Measurements from ENCODE around the gene SEMA3G. TPM values are rescaled to one million over a fixed set of nuclear protein-coding genes. Genes with fewer than 3 reads are reported as not detected.

Gene SEMA3G
- total RNA-seq, 2 donors from 2014 or later: 0.08 to 0.82 TPM

- ATAC-seq (replicated peaks): no peak
- Mint-ChIP-seq H3K4me1 (peaks cover 8% of the 10 kb centered on the region), H3K36me3 (ENCODE audit: low read depth) (no peaks in the 10 kb centered on the region), H3K4me3 (no peak overlapping the region), H3K9me3 (no peaks in the 10 kb centered on the region), H3K27me3 (no peaks in the 10 kb centered on the region), H3K27ac (peak overlapping the region; percentile 69)
Measured at GRCh38 chr3:52432691-52433141, 12.2 kb downstream of the SEMA3G start.

GRCh38 chr3:52432225-52432624 lies 12.7 kb downstream of the SEMA3G start:
- no peaks in the 10 kb centered on the region for H3K9me3 Mint-ChIP-seq
- H3K27me3 Mint-ChIP-seq: no peaks in the 10 kb centered on the region
- H3K36me3 Mint-ChIP-seq (ENCODE audit: low read depth): no peaks in the 10 kb centered on the region
- no peak overlapping the region for H3K4me3 Mint-ChIP-seq
- peaks cover 8% of the 10 kb centered on the region for H3K4me1 Mint-ChIP-seq
- peak; percentile 37 for ATAC-seq (replicated peaks)
- peak overlapping the region; percentile 69 for H3K27ac Mint-ChIP-seq

GRCh38 chr3:52431459-52432223 lies 13.3 kb downstream of the SEMA3G start:
- Mint-ChIP-seq H3K36me3 (ENCODE audit: low read depth) (no peaks in the 10 kb centered on the region), H3K4me3 (no peak overlapping the region), H3K4me1 (peaks cover 8% of the 10 kb centered on the region), H3K27me3 (no peaks in the 10 kb centered on the region), H3K9me3 (no peaks in the 10 kb centered on the region), H3K27ac (peak overlapping the region; percentile 69)
- no peak for ATAC-seq (replicated peaks)

- peaks cover 8% of the 10 kb centered on the region for H3K4me1 Mint-ChIP-seq
- no peak for ATAC-seq (replicated peaks)
- no peaks in the 10 kb centered on the region for H3K36me3 Mint-ChIP-seq (ENCODE audit: low read depth)
- no peak overlapping the region for H3K27ac Mint-ChIP-seq
- H3K27me3 Mint-ChIP-seq: no peaks in the 10 kb centered on the region
- H3K9me3 Mint-ChIP-seq: no peaks in the 10 kb centered on the region
- H3K4me3 Mint-ChIP-seq: no peak overlapping the region
Measured at GRCh38 chr3:52430416-52430810, 14.5 kb downstream of the SEMA3G start.

- no peaks in the 10 kb centered on the region for H3K27me3 Mint-ChIP-seq
- no peaks in the 10 kb centered on the region for H3K36me3 Mint-ChIP-seq (ENCODE audit: low read depth)
- no peaks in the 10 kb centered on the region for H3K9me3 Mint-ChIP-seq
- no peak overlapping the region for H3K27ac Mint-ChIP-seq
- H3K4me1 Mint-ChIP-seq: peaks cover 8% of the 10 kb centered on the region
- no peak for ATAC-seq (replicated peaks)
- H3K4me3 Mint-ChIP-seq: no peak overlapping the region
Measured at GRCh38 chr3:52429779-52430415, 15.0 kb downstream of the SEMA3G start.

- no peaks in the 10 kb centered on the region for H3K36me3 Mint-ChIP-seq (ENCODE audit: low read depth)
- H3K4me3 Mint-ChIP-seq: no peak overlapping the region
- no peak for ATAC-seq (replicated peaks)
- no peaks in the 10 kb centered on the region for H3K9me3 Mint-ChIP-seq
- no peaks in the 10 kb centered on the region for H3K27me3 Mint-ChIP-seq
- no peak overlapping the region for H3K27ac Mint-ChIP-seq
- peaks cover 8% of the 10 kb centered on the region for H3K4me1 Mint-ChIP-seq
Measured at GRCh38 chr3:52429031-52429430, 15.9 kb downstream of the SEMA3G start.

GRCh38 chr3:52428151-52429005 lies 16.5 kb downstream of the SEMA3G start:
- Mint-ChIP-seq H3K4me3 (no peak overlapping the region), H3K4me1 (peaks cover 8% of the 10 kb centered on the region), H3K27ac (no peak overlapping the region), H3K27me3 (no peaks in the 10 kb centered on the region), H3K36me3 (ENCODE audit: low read depth) (no peaks in the 10 kb centered on the region), H3K9me3 (no peaks in the 10 kb centered on the region)
- ATAC-seq (replicated peaks): peak; percentile 75

- ATAC-seq (replicated peaks): no peak
Measured at GRCh38 chr3:52423173-52423572, 21.7 kb downstream of the SEMA3G start.

GRCh38 chr3:52422669-52423068 lies 22.2 kb downstream of the SEMA3G start:
- Mint-ChIP-seq H3K9me3 (no peaks in the 10 kb centered on the region), H3K27me3 (no peaks in the 10 kb centered on the region), H3K4me1 (peaks cover 3% of the 10 kb centered on the region), H3K4me3 (no peak overlapping the region), H3K27ac (no peak overlapping the region), H3K36me3 (ENCODE audit: low read depth) (no peaks in the 10 kb centered on the region)
- ATAC-seq (replicated peaks): no peak

More at GRCh38 chr3:52423173-52423572, 21.7 kb downstream of the SEMA3G start:
- H3K27ac Mint-ChIP-seq: no peak overlapping the region
- no peaks in the 10 kb centered on the region for H3K27me3 Mint-ChIP-seq
- H3K4me3 Mint-ChIP-seq: no peak overlapping the region
- no peaks in the 10 kb centered on the region for H3K4me1 Mint-ChIP-seq
- no peaks in the 10 kb centered on the region for H3K9me3 Mint-ChIP-seq
- H3K36me3 Mint-ChIP-seq (ENCODE audit: low read depth): no peaks in the 10 kb centered on the region

- Mint-ChIP-seq H3K9me3 (no peaks in the 10 kb centered on the region), H3K27me3 (no peaks in the 10 kb centered on the region), H3K4me1 (peaks cover 4% of the 10 kb centered on the region), H3K36me3 (ENCODE audit: low read depth) (peaks cover 11% of the 10 kb centered on the region), H3K27ac (no peak overlapping the region), H3K4me3 (no peak overlapping the region)
- no peak for ATAC-seq (replicated peaks)
Measured at GRCh38 chr3:52420388-52420787, 24.5 kb downstream of the SEMA3G start.

- no peak overlapping the region for H3K4me3 Mint-ChIP-seq
- peaks cover 18% of the 10 kb centered on the region for H3K4me1 Mint-ChIP-seq
- no peaks in the 10 kb centered on the region for H3K27me3 Mint-ChIP-seq
- ATAC-seq (replicated peaks): no peak
- H3K36me3 Mint-ChIP-seq (ENCODE audit: low read depth): peaks cover 22% of the 10 kb centered on the region
- H3K27ac Mint-ChIP-seq: peak overlapping the region; percentile 38
- H3K9me3 Mint-ChIP-seq: no peaks in the 10 kb centered on the region
Measured at GRCh38 chr3:52415800-52416199, 29.1 kb downstream of the SEMA3G start.

- peaks cover 53% of the 10 kb centered on the region for H3K36me3 Mint-ChIP-seq (ENCODE audit: low read depth)
- peak overlapping the region; percentile 68 for H3K27ac Mint-ChIP-seq
- H3K4me3 Mint-ChIP-seq: peak overlapping the region; percentile 95
- no peak for ATAC-seq (replicated peaks)
- H3K4me1 Mint-ChIP-seq: peaks cover 21% of the 10 kb centered on the region
- H3K27me3 Mint-ChIP-seq: no peaks in the 10 kb centered on the region
- H3K9me3 Mint-ChIP-seq: no peaks in the 10 kb centered on the region
Measured at GRCh38 chr3:52408466-52408865, 36.4 kb downstream of the SEMA3G start.

- peaks cover 16% of the 10 kb centered on the region for H3K4me1 Mint-ChIP-seq
- no peaks in the 10 kb centered on the region for H3K9me3 Mint-ChIP-seq
- H3K27me3 Mint-ChIP-seq: no peaks in the 10 kb centered on the region
- peak overlapping the region; percentile 68 for H3K27ac Mint-ChIP-seq
- peak overlapping the region; percentile 95 for H3K4me3 Mint-ChIP-seq
- ATAC-seq (replicated peaks): no peak
- peaks cover 60% of the 10 kb centered on the region for H3K36me3 Mint-ChIP-seq (ENCODE audit: low read depth)
Measured at GRCh38 chr3:52407779-52408178, 37.1 kb downstream of the SEMA3G start.

- H3K4me1 Mint-ChIP-seq: peaks cover 11% of the 10 kb centered on the region
- ATAC-seq (replicated peaks): no peak
- H3K9me3 Mint-ChIP-seq: no peaks in the 10 kb centered on the region
- peaks cover 68% of the 10 kb centered on the region for H3K36me3 Mint-ChIP-seq (ENCODE audit: low read depth)
- H3K27ac Mint-ChIP-seq: no peak overlapping the region
- no peak overlapping the region for H3K4me3 Mint-ChIP-seq
- H3K27me3 Mint-ChIP-seq: no peaks in the 10 kb centered on the region
Measured at GRCh38 chr3:52406791-52407510, 38.0 kb downstream of the SEMA3G start.
